ENCODE measurements around the gene SHC3. TPM values are rescaled to one million over a fixed set of nuclear protein-coding genes. Genes with fewer than 3 reads are reported as not detected.
A peak's percentile ranks its signal among the peaks of the same experiment; 100 is the strongest.

SHC3 gene
- total and polyA plus RNA-seq, 12 donors, result 0.15 to 0.71 (median 0.33) TPM

DNA sequence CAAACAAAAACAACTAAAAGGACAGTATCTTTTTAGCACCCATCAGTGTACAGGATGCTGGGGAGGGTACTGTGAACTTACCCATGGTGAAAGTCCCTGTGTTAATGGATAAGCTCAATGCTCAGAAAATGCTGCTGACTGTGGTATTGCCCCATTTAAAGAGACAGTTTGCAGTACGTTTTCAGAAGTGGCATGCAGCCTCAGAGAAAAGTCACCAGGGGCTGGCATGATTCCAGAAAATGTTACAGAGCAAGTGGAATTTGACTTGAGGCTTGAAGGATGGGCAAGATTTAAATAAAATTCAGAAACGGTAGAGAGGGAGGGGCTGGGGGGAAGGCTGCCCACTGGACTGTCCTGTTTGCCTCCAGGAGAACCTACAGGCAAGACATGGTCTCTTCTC is 180.1 kb downstream of the SHC3 start:
- DNase-seq, result no peak
- 13 to 17% methylated on average over 2 of the region's 2 CpGs for WGBS, 2 donors
- Histone ChIP-seq H3K4me1 (peaks cover 14 to 61% (median 57%) of the 10 kb centered on the region in 9 donors), H3K4me3 (no peak overlapping the region), H3K36me3 (peaks cover 0 to 34% (median 0%) of the 10 kb centered on the region in 9 donors), H3K9me3 (no peaks in the 10 kb centered on the region), H3K27ac (peak overlapping the region in 9 of 10 donors; percentile 8 to 66 (median 57)), H3K27me3 (peaks cover 0 to 19% (median 0%) of the 10 kb centered on the region in 7 donors)
- ATAC-seq, result peak in 1 of 8 donors; percentile 6
- TF ChIP-seq, protein P1, sequence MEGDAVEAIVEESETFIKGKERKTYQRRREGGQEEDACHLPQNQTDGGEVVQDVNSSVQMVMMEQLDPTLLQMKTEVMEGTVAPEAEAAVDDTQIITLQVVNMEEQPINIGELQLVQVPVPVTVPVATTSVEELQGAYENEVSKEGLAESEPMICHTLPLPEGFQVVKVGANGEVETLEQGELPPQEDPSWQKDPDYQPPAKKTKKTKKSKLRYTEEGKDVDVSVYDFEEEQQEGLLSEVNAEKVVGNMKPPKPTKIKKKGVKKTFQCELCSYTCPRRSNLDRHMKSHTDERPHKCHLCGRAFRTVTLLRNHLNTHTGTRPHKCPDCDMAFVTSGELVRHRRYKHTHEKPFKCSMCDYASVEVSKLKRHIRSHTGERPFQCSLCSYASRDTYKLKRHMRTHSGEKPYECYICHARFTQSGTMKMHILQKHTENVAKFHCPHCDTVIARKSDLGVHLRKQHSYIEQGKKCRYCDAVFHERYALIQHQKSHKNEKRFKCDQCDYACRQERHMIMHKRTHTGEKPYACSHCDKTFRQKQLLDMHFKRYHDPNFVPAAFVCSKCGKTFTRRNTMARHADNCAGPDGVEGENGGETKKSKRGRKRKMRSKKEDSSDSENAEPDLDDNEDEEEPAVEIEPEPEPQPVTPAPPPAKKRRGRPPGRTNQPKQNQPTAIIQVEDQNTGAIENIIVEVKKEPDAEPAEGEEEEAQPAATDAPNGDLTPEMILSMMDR (IDR thresholded peaks at IDR 0.05), result no peak
- intact Hi-C loops (cut with DNase I), result loop anchor here in 7 of 10 donors (2.0 to 10.0 kb wide), 10 partner anchors 50 to 344 kb away; no protein-coding TSS in a partner anchor

DNA sequence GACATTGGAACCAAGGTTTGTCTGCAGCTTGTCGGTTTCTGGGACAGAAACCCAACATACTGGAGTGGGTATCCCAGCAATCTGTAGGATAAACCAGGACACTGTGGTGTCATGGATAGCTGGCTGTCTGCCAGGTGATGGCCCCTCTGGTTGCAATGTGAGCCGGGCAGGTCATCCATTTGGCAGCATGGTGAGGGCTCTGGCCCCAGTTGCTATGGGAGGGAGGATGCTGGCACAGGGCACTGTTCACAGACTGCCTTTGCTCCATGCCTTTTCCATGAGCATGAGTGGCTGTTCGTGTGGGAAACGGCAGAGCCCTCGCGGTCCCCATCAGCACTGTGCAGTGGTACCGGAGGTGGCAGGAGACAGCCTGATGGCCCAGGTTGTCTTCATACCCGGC is 181.0 kb downstream of the SHC3 start:
- WGBS, 2 donors, result 52 to 65% methylated on average over 8 of the region's 8 CpGs

DNA sequence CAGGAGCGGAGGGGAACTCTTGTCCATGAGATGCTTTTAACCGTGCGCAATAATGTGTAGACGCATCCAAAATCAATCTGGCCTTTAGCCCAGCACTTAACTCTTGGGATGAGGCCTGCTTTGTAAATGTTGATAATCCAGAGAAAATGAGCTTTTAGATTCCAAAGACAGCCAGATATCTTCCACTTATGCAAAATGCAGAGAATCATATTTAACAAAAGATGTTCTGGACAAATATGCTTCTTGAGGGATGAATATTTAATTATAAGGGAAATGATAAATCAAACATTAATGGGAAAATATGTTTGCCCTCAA is 181.7 kb downstream of the SHC3 start:
- Histone ChIP-seq H3K9me3 (no peaks in the 10 kb centered on the region), H3K27me3 (peaks cover 0 to 22% (median 4%) of the 10 kb centered on the region in 7 donors), H3K27ac (no peak overlapping the region), H3K4me3 (no peak overlapping the region), H3K4me1 (peaks cover 14 to 73% (median 69%) of the 10 kb centered on the region in 9 donors), H3K36me3 (peaks cover 0 to 20% (median 0%) of the 10 kb centered on the region in 9 donors)
- intact Hi-C loops (cut with DNase I), result loop anchor here in 7 of 10 donors (5.0 to 10.0 kb wide), 9 partner anchors 122 to 342 kb away; no protein-coding TSS in a partner anchor
- TF ChIP-seq, protein P1 (IDR thresholded peaks at IDR 0.05), result no peak
- 52 to 61% methylated on average over 4 of the region's 4 CpGs for WGBS, 2 donors
- DNase-seq (no peak), ATAC-seq (no peak)

More for the DNA sequence above, 181.0 kb downstream of the SHC3 start:
- Histone ChIP-seq H3K4me1 (peaks cover 14 to 67% (median 61%) of the 10 kb centered on the region in 9 donors), H3K9me3 (no peaks in the 10 kb centered on the region), H3K27me3 (peaks cover 0 to 19% (median 4%) of the 10 kb centered on the region in 7 donors), H3K36me3 (peaks cover 0 to 25% (median 0%) of the 10 kb centered on the region in 9 donors), H3K27ac (peak overlapping the region in 6 of 10 donors; percentile 53 to 66 (median 60)), H3K4me3 (no peak overlapping the region)
- no peak for ATAC-seq
- TF ChIP-seq, protein P1 (IDR thresholded peaks at IDR 0.05), result no peak
- DNase-seq, result no peak
- intact Hi-C loops (cut with DNase I), result loop anchor here in 7 of 10 donors (2.0 to 10.0 kb wide), 10 partner anchors 49 to 343 kb away; no protein-coding TSS in a partner anchor

DNA sequence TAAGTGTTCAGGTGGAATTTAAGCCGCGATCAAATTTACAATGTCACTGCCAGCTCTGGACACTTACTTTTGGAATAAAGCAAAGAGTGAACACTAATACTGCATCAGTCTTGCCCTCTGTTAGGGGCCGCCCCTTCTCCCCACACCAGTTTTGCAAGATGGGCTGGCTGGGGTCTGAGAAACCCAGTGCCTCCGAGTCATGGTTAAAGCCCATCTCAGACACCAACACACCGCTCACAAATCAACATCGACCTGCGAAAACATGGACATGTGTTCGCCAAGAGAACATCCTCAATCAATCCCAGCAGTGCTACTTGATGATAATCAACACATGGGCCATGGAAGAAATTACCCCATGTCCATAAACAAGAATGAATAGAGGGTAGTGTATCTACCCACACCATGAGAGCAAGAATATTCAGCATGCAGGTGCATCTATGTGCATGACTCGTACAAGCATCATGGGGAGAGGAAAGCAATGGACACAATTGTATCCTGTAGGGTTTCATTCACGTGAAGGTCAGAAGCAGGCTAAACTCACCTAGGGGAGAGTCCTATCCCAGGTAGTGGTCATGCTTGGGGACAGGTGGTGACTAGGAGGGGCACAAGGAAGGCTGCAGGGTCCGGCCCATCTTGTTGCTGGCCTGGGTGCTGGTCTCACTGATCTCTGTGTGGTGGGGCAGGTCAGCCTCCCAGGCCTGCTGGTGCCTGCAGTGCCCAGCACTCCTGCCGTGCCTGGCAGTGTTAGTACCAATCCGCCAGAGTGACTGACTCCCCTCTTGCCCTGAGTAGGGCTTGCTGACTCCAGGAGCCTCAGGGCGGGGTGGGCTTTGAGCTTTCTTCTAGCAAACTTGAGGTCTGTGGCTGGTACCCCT is 182.3 kb downstream of the SHC3 start:
- TF ChIP-seq, protein P1 (IDR thresholded peaks at IDR 0.05), result no peak
- peaks cover 0 to 25% (median 4%) of the 10 kb centered on the region in 7 donors for H3K27me3 ChIP-seq
- no peak for DNase-seq
- intact Hi-C loops (cut with DNase I), result loop anchor here in 7 of 10 donors (5.0 to 10.0 kb wide), 9 partner anchors 121 to 341 kb away; no protein-coding TSS in a partner anchor
- no peak overlapping the region for H3K4me3 ChIP-seq
- WGBS, 2 donors, result 92% methylated on average over 14 of the region's 14 CpGs
- H3K4me1 ChIP-seq, result peaks cover 14 to 77% (median 70%) of the 10 kb centered on the region in 9 donors
- H3K36me3 ChIP-seq, result peaks cover 0 to 20% (median 0%) of the 10 kb centered on the region in 9 donors
- no peaks in the 10 kb centered on the region for H3K9me3 ChIP-seq
- H3K27ac ChIP-seq, result no peak overlapping the region
- ATAC-seq, result no peak
